GM12878 (cell line): ENCODE results near the gene TMOD3. TPM values are rescaled to one million over a fixed set of nuclear protein-coding genes. Genes with fewer than 3 reads are reported as not detected.

Experiments used
- ATAC-seq: fragments of 200-7000 bp; cut with Tn5 transposase; 3 replicates; pipeline ENCODE4 v1.9.1; 2020; ENCODE audit warnings: mild to moderate bottlenecking, moderate library complexity
- BruUV-seq: library from RNA; stranded (reverse); fragments of 400-500 nt; replicated peaks from 2 replicates; lab custom pipeline; 2021; lab: Mats Ljungman, UMichigan
- CTCF ChIA-PET: fragments of 300-600 bp; sonication (Branson Sonifier 250); formaldehyde crosslinking; extraction: SDS; loops from one replicate; lab custom pipeline; 2021; ENCODE audit warnings: inconsistent platforms; lab: Yijun Ruan, JAX
- POLR2A ChIA-PET: fragments of 350-600 bp; formaldehyde crosslinking; extraction: SDS; loops from one replicate; lab custom pipeline; 2021; ENCODE audit warnings: inconsistent platforms; lab: Charles Lee
- RAD21 ChIA-PET: fragments of 300-600 bp; sonication (Branson Sonifier 250); formaldehyde crosslinking; loops from one replicate; lab custom pipeline; 2023; ENCODE audit warnings: antibody characterized with exemption; ENCODE audit not compliant: unreplicated experiment; lab: Charles Lee
- SMC1A ChIA-PET: fragments of 300-600 bp; sonication (Branson Sonifier 250); formaldehyde crosslinking; loops from one replicate; lab custom pipeline; 2023; ENCODE audit not compliant: unreplicated experiment, uncharacterized antibody; lab: Charles Lee
- DNase-seq: peaks from one replicate; pipeline ENCODE4 v3.0.0-alpha.2; 2011; ENCODE audit warnings: low read depth, low spot score
- FAIRE-seq: peaks from 3 replicates; lab custom pipeline; 2011; peaks lifted over from hg19 to GRCh38; lab: Jason Lieb, UNC
- H2AFZ ChIP-seq: 2 replicates; pipeline ENCODE4 v1.6.0; 2011; ENCODE audit warnings: low read depth, low read length, control low read depth; ENCODE audit not compliant: control insufficient read depth
- H3K27ac ChIP-seq: 2 replicates; pipeline ENCODE4 v1.5.1; 2011; ENCODE audit warnings: control low read depth; ENCODE audit not compliant: control insufficient read depth, insufficient read depth
- H3K27me3 ChIP-seq, 2 experiments: replicated peaks in 1 of 2; 2 replicates each; pipeline versions ENCODE4 v1.6.0 to v1.6.1; 2011; ENCODE audit warnings: low read length in 1 of 2; ENCODE audit not compliant: control insufficient read depth in 2 of 2, insufficient read depth in 2 of 2
- H3K36me3 ChIP-seq, 2 experiments: 2 replicates each; pipeline ENCODE4 v1.5.1; 2011; ENCODE audit warnings: low read length in 1 of 2; ENCODE audit not compliant: control insufficient read depth in 2 of 2, insufficient read depth in 2 of 2
- H3K4me1 ChIP-seq: 2 replicates; pipeline ENCODE4 v1.6.1; 2011; ENCODE audit warnings: mild to moderate bottlenecking, low read length, moderate library complexity, mixed read lengths; ENCODE audit not compliant: control insufficient read depth, insufficient read depth
- H3K4me2 ChIP-seq: 2 replicates; pipeline ENCODE4 v1.6.0; 2011; ENCODE audit warnings: control low read depth; ENCODE audit not compliant: control insufficient read depth, insufficient read depth
- H3K4me3 ChIP-seq: fragments of 200-600 bp; sonication (generic); 2 replicates; pipeline ENCODE4 v1.5.1; 2016
- H3K79me2 ChIP-seq: 2 replicates; pipeline ENCODE4 v1.6.0; 2011; ENCODE audit warnings: low read length; ENCODE audit not compliant: control insufficient read depth, insufficient read depth
- H3K9ac ChIP-seq: 2 replicates; pipeline ENCODE4 v1.8.0; 2011; ENCODE audit warnings: low read length, control low read depth, mixed read lengths; ENCODE audit not compliant: control insufficient read depth, insufficient read depth
- H3K9me3 ChIP-seq: replicated peaks from 3 replicates; pipeline ENCODE4 v1.5.1; 2011; ENCODE audit warnings: mild to moderate bottlenecking, low read length; ENCODE audit not compliant: control insufficient read depth, insufficient read depth
- H4K20me1 ChIP-seq: 2 replicates; pipeline ENCODE4 v1.6.0; 2011; ENCODE audit not compliant: control insufficient read depth, insufficient read depth
- ATF7 ChIP-seq: fragments of 450-650 bp; IDR thresholded peaks from 2 replicates; pipeline ENCODE4 v1.6.1; 2016; ENCODE audit warnings: low read depth, mild to moderate bottlenecking
- CREM ChIP-seq: IDR thresholded peaks from 2 replicates; pipeline ENCODE4 v1.6.1; 2014; ENCODE audit warnings: antibody characterized with exemption, low read depth
- FOS ChIP-seq: IDR thresholded peaks from 3 replicates; pipeline ENCODE4 v1.6.1; 2011; ENCODE audit warnings: borderline replicate concordance; ENCODE audit not compliant: insufficient read length; ENCODE audit errors: extremely low read depth
- HDAC6 ChIP-seq: fragments of 200-600 bp; sonication (generic); IDR thresholded peaks from one replicate; pipeline ENCODE4 v1.8.0; 2017; ENCODE audit warnings: antibody characterized with exemption; ENCODE audit not compliant: unreplicated experiment
- JUNB ChIP-seq: IDR thresholded peaks from 2 replicates; pipeline ENCODE4 v1.6.1; 2016; ENCODE audit warnings: antibody characterized with exemption, mild to moderate bottlenecking
- MEF2B ChIP-seq: fragments of 450-650 bp; IDR thresholded peaks from 2 replicates; pipeline ENCODE4 v1.6.1; 2018; ENCODE audit warnings: mild to moderate bottlenecking, moderate library complexity; ENCODE audit not compliant: partially characterized antibody, poor library complexity, severe bottlenecking
- MYC ChIP-seq: IDR thresholded peaks from 2 replicates; pipeline ENCODE4 v1.6.1; 2011; ENCODE audit warnings: mild to moderate bottlenecking, low read length, moderate library complexity, inconsistent platforms; ENCODE audit not compliant: insufficient read depth, insufficient replicate concordance, insufficient read length, severe bottlenecking
- NR2F1 ChIP-seq: fragments of 450-650 bp; conservative IDR thresholded peaks from 2 replicates; pipeline ENCODE4 v1.6.1; 2017; ENCODE audit warnings: mild to moderate bottlenecking
- POLR2AphosphoS5 ChIP-seq: IDR thresholded peaks from 2 replicates; pipeline ENCODE4 v1.6.1; 2011; ENCODE audit warnings: mild to moderate bottlenecking, low read length, inconsistent platforms
- POU2F2 ChIP-seq: IDR thresholded peaks from 3 replicates; pipeline ENCODE4 v1.6.1; 2011; ENCODE audit warnings: low read depth, mild to moderate bottlenecking, low read length, borderline replicate concordance
- RAD21 ChIP-seq: IDR thresholded peaks from 2 replicates; pipeline ENCODE4 v1.6.1; 2011; ENCODE audit warnings: mild to moderate bottlenecking, low read depth, low read length, moderate library complexity; ENCODE audit not compliant: insufficient read depth
- RFX5 ChIP-seq: IDR thresholded peaks from 2 replicates; pipeline ENCODE4 v1.6.1; 2011; ENCODE audit warnings: low read depth, low read length, improper control_type of control experiment
- SIX5 ChIP-seq: IDR thresholded peaks from 2 replicates; pipeline ENCODE4 v1.6.1; 2011; ENCODE audit warnings: mild to moderate bottlenecking, low read depth, low read length, moderate library complexity; ENCODE audit not compliant: severe bottlenecking
- SMAD5 ChIP-seq: IDR thresholded peaks from 2 replicates; pipeline ENCODE4 v1.6.1; 2016; ENCODE audit warnings: antibody characterized with exemption, low read depth
- SP1 ChIP-seq: IDR thresholded peaks from one replicate; pipeline ENCODE4 v1.6.1; 2011; ENCODE audit warnings: low read depth, low read length
- SREBF2 ChIP-seq: IDR thresholded peaks from 2 replicates; pipeline ENCODE4 v1.6.1; 2012; ENCODE audit warnings: mild to moderate bottlenecking, low read length
- TCF7 ChIP-seq: IDR thresholded peaks from 2 replicates; pipeline ENCODE4 v1.6.1; 2014; ENCODE audit warnings: antibody characterized with exemption, borderline replicate concordance
- YBX1 ChIP-seq: fragments of 450-650 bp; IDR thresholded peaks from 2 replicates; pipeline ENCODE4 v1.6.1; 2016; ENCODE audit warnings: antibody characterized with exemption
- WGBS: methylation state at CpG from one replicate; pipeline ENCODE4 v1.1.6; 2016; ENCODE audit warnings: low lambda C conversion rate; ENCODE audit not compliant: insufficient replicate concordance, insufficient coverage; ENCODE audit errors: missing lambda C conversion rate; 5-methylcytosine and 5-hydroxymethylcytosine counted together
- in situ Hi-C: fragments of 300-500 bp; cut with MboI; formaldehyde crosslinking; loops from 9 replicates; pipeline ENCODE4 v1.14.3; 2018; ENCODE audit warnings: mixed read lengths
- intact Hi-C: fragments of 100-400 bp; cut with micrococcal nuclease; formaldehyde crosslinking; loops from one replicate; pipeline ENCODE4 v1.14.2; 2022; ENCODE audit not compliant: unreplicated experiment
- polyA plus RNA-seq, 11 experiments: library from polyadenylated mRNA; depleted of rRNA in 4 of 11; unstranded in 6 of 11; stranded (reverse) in 5 of 11; fragments of >200 nt; fragmentation: Nextera tagmentation in 4 of 11; fragmentation: Illumina TruSeq in 1 of 11; extraction: Ambion mirVana in 4 of 11; extraction: Trizol in 1 of 11; gene quantifications; 1 replicate in 1 of 11; 2 replicates in 10 of 11; pipeline versions ENCODE4 v1.2.1 to v1.2.3, GENCODE V29; 2011 to 2016; ENCODE audit warnings: inconsistent platforms in 2 of 11, missing spikeins in 2 of 11, low read depth in 1 of 11
- total RNA-seq, 4 experiments: library from RNA; depleted of rRNA in 3 of 4; stranded (reverse); fragments of >200 nt in 3 of 4; fragmentation: Illumina TruSeq in 1 of 4; extraction: Trizol in 1 of 4; gene quantifications; 2 replicates each; pipeline versions ENCODE4 v1.2.1 to v1.2.3, GENCODE V29; 2013 to 2021

Gene TMOD3
- total and polyA plus RNA-seq, 10 of the 15 experiments (the other 5 are each of a cell fraction or from before 2014, with no cell fraction given) = 5.2 to 39.4 (median 22.5) TPM

DNA sequence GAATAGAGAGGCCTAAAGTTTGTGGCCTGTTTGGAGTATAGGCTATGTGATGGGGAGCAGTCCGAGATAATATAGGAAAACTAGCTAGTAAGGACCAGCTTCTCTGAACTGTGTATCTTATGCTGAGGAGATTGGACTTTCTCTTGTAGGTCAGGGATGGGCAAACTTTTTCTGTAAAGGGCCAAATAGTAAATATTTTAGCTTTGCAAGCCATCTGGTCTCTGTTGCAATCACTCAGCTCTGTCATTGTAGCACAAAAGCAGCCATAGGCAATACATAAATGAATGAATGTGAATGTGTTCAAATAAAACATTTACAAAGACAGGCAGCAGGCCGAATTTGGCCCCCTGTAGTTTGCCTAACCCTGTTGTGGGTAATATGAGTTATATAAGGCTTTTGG, 24.5 kb downstream of the TMOD3 start:
- FAIRE-seq = no peak
- no peak for TF ChIP-seq CREM
- no peak for TF ChIP-seq MYC
- no peak for TF ChIP-seq SREBF2
- TF ChIP-seq SIX5 = no peak
- TF ChIP-seq, all 136 proteins: peak for 0
- Histone ChIP-seq H3K4me3 (no peak overlapping the region), H3K27me3 (no peaks in the 10 kb centered on the region), H3K79me2 (peaks cover 47% of the 10 kb centered on the region), H2AFZ (no peak overlapping the region), H3K27ac (no peak overlapping the region), H3K36me3 (peaks cover 0 to 9% of the 10 kb centered on the region in 2 experiments; a peak in 1 of 4 replicates), H3K4me1 (peaks cover 4% of the 10 kb centered on the region; the same call in 1 of the 2 replicates), H4K20me1 (no peaks in the 10 kb centered on the region), H3K9me3 (no peaks in the 10 kb centered on the region), H3K9ac (no peak overlapping the region), H3K4me2 (no peak overlapping the region)
- intact Hi-C loops (no loop called here), in situ Hi-C loops (no loop called here)
- CTCF ChIA-PET = interaction anchor here (0.6 to 3.4 kb wide), 4 partner anchors 11 to 366 kb away, joined by 3 to 17 read pairs (median 6); no protein-coding TSS in a partner anchor
- 92% methylated on average over 2 of the region's 2 CpGs for WGBS
- RAD21 ChIA-PET = no interaction called here
- no TSS peak for BruUV-seq
- SMC1A ChIA-PET = interaction anchor here (1.5 to 6.7 kb wide), 2 partner anchors 11 to 18 kb away, joined by 5 to 44 read pairs; no protein-coding TSS in a partner anchor
- no peak for DNase-seq
- POLR2A ChIA-PET = interaction anchor here (0.7 to 1.0 kb wide), 4 partner anchors 8 to 340 kb away, joined by 3 to 4 read pairs (median 3); partner anchors contain the start of gene TMOD3
- no peak for ATAC-seq

DNA sequence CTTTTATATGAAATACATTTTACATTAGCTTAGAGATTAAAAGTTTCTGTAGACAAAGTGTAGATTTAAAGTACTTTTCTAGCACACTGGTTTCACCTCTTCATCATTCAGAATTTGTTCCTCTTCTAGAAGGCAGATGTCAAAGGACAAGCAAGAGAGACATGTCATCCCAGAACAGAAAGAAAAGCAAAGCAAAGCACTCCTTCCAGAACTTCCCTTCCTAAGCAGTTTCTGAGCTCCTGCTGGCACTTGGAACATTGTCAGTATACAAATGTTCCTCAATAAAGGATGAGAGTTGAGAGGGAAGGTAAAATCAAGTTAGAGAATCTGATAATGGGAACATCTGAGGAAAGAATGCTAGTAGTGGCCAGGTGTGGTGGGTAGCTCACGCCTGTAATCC, 26.2 kb downstream of the TMOD3 start:
- ChIA-PET POLR2A (interaction anchor here (0.6 kb wide), 1 partner anchor 8 kb away, joined by 4 read pairs; no protein-coding TSS in a partner anchor), RAD21 (interaction anchor here (1.2 kb wide), 1 partner anchor 20 kb away, joined by 6 read pairs; no protein-coding TSS in a partner anchor), CTCF (interaction anchor here (0.6 to 2.5 kb wide), 4 partner anchors 10 to 307 kb away, joined by 3 to 8 read pairs (median 6); no protein-coding TSS in a partner anchor), SMC1A (interaction anchor here (6.7 kb wide), 1 partner anchor 13 kb away, joined by 44 read pairs; no protein-coding TSS in a partner anchor)
- no peak for TF ChIP-seq POU2F2
- TF ChIP-seq FOS = no peak
- no peak for TF ChIP-seq RAD21
- TF ChIP-seq MEF2B = no peak
- no peak for TF ChIP-seq RFX5
- TF ChIP-seq ATF7 = no peak
- TF ChIP-seq HDAC6 = no peak
- TF ChIP-seq SP1 = no peak
- TF ChIP-seq YBX1 = no peak
- no peak for TF ChIP-seq JUNB
- no peak for TF ChIP-seq TCF7
- TF ChIP-seq POLR2AphosphoS5 = no peak
- no peak for TF ChIP-seq NR2F1
- TF ChIP-seq SMAD5 = no peak
- WGBS = 100% methylated on average over 1 of the region's 1 CpG
- Histone ChIP-seq H3K36me3 (peaks cover 0 to 9% of the 10 kb centered on the region in 2 experiments; a peak in 1 of 4 replicates), H2AFZ (no peak overlapping the region), H3K9ac (no peak overlapping the region), H3K4me3 (no peak overlapping the region), H4K20me1 (no peaks in the 10 kb centered on the region), H3K4me1 (peaks cover 4% of the 10 kb centered on the region; the same call in 1 of the 2 replicates), H3K4me2 (no peak overlapping the region), H3K9me3 (no peaks in the 10 kb centered on the region; the same call in 2 of the 3 replicates), H3K27me3 (no peaks in the 10 kb centered on the region), H3K27ac (no peak overlapping the region), H3K79me2 (peaks cover 40% of the 10 kb centered on the region)
- FAIRE-seq (no peak), ATAC-seq (no peak), DNase-seq (no peak)
- in situ Hi-C loops = no loop called here
- intact Hi-C loops = no loop called here
- BruUV-seq = no TSS peak
